ENCODE data around the gene TTC39B.

- TF ChIP-seq GATA2 (IDR thresholded peaks at IDR 0.05; ENCODE audit: low read depth, low read length), result no peak
- no peak for TF ChIP-seq GATA3 (IDR thresholded peaks at IDR 0.05; ENCODE audit: low read depth, low read length)
Observed at GRCh38 chr9:15310107-15310850, 3.3 kb upstream of the TTC39B start.

All from SH-SY5Y (cell line).